ENCODE data around the gene ECE2. TPM values are rescaled to one million over a fixed set of nuclear protein-coding genes. Genes with fewer than 3 reads are reported as not detected.

Gene ECE2
- total and polyA plus RNA-seq, 2 experiments from 2014 or later = not detected

- 96% methylated on average over 3 of the region's 3 CpGs for WGBS (ENCODE audit: low lambda C conversion rate, missing lambda C conversion rate)
- no peak for DNase-seq (ENCODE audit: low spot score)
- Histone ChIP-seq H3K4me1 (ENCODE audit: insufficient read depth) (peaks cover 5% of the 10 kb centered on the region), H4K20me1 (ENCODE audit: insufficient read depth, poor library complexity, severe bottlenecking) (no peaks in the 10 kb centered on the region), H3K9me3 (ENCODE audit: low read depth) (no peaks in the 10 kb centered on the region), H3K4me2 (no peak overlapping the region), H3K27ac (no peak overlapping the region), H2AFZ (no peak overlapping the region), H3K79me2 (peaks cover 4% of the 10 kb centered on the region), H3K27me3 (peaks cover 22% of the 10 kb centered on the region), H3K36me3 (replicated peaks; ENCODE audit: insufficient read depth, low read depth) (no peaks in the 10 kb centered on the region), H3K9me2 (replicated peaks; ENCODE audit: insufficient read depth) (no peaks in the 10 kb centered on the region), H3K4me3 (no peak overlapping the region)
- no peak for TF ChIP-seq EZH2 (IDR thresholded peaks at IDR 0.05; ENCODE audit: borderline replicate concordance)
- no peak for TF ChIP-seq CTCF (IDR thresholded peaks at IDR 0.05; ENCODE audit: poor library complexity)
- TF ChIP-seq EZH2phosphoT487 (IDR thresholded peaks at IDR 0.05; ENCODE audit: low read depth, severe bottlenecking, unreplicated experiment) = no peak
These were observed 20.4 kb upstream of the ECE2 start for GRCh38 chr3:184255291-184256039.

DNA sequence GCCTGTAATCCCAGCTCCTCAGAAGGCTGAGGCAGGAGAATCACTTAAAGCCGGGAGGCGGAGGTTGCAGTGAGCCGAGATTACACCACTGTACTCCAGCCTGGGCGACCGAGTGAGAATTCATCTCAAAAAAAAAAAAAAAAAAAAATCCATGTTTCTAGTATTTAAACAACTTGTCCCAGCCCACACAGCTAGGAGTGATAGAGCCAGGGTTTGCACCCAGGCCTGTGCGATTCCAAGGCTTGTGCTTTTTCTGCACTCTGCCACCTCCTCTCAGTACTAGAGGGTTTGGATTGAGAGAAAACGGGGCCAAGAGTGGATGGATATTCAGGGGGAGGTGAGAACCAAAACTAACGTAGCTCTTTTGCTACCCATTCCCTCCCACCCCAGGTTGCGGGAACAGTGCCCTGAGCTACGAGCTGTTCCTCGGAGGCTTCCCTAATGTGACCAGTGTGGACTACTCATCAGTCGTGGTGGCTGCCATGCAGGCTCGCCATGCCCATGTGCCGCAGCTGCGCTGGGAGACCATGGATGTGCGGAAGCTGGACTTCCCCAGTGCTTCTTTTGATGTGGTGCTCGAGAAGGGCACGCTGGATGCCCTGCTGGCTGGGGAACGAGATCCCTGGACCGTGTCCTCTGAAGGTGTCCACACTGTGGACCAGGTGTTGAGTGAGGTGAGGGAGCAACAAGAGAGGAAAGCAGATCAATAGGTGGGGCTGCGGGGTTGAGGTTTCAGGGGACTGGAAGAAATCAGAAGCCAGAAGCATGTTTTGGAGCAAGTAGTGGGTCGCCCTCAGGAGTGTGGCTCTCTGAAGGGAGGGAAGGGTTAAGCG is 18.5 kb upstream of the ECE2 start:
- Histone ChIP-seq H3K4me1 (ENCODE audit: insufficient read depth) (peaks cover 17% of the 10 kb centered on the region), H4K20me1 (ENCODE audit: insufficient read depth, poor library complexity, severe bottlenecking) (no peaks in the 10 kb centered on the region), H3K27ac (no peak overlapping the region), H3K27me3 (peaks cover 36% of the 10 kb centered on the region), H3K36me3 (replicated peaks; ENCODE audit: insufficient read depth, low read depth) (no peaks in the 10 kb centered on the region), H3K79me2 (no peaks in the 10 kb centered on the region), H2AFZ (no peak overlapping the region), H3K4me2 (no peak overlapping the region), H3K4me3 (no peak overlapping the region), H3K9me2 (replicated peaks; ENCODE audit: insufficient read depth) (no peaks in the 10 kb centered on the region), H3K9me3 (ENCODE audit: low read depth) (no peaks in the 10 kb centered on the region)
- no peak for TF ChIP-seq CTCF (IDR thresholded peaks at IDR 0.05; ENCODE audit: poor library complexity)
- TF ChIP-seq EZH2 (IDR thresholded peaks at IDR 0.05; ENCODE audit: borderline replicate concordance) = no peak
- TF ChIP-seq EZH2phosphoT487 (IDR thresholded peaks at IDR 0.05; ENCODE audit: low read depth, severe bottlenecking, unreplicated experiment) = no peak
- 93% methylated on average over 23 of the region's 23 CpGs for WGBS (ENCODE audit: low lambda C conversion rate, missing lambda C conversion rate)
- no peak for DNase-seq (ENCODE audit: low spot score)

GRCh38 chr3:184258926-184259325 is 16.9 kb upstream of the ECE2 start:
- DNase-seq (ENCODE audit: low spot score) = no peak
- Histone ChIP-seq H3K9me3 (ENCODE audit: low read depth) (no peaks in the 10 kb centered on the region), H3K79me2 (no peaks in the 10 kb centered on the region), H3K27ac (no peak overlapping the region), H3K4me3 (no peak overlapping the region), H2AFZ (no peak overlapping the region), H4K20me1 (ENCODE audit: insufficient read depth, poor library complexity, severe bottlenecking) (no peaks in the 10 kb centered on the region), H3K4me1 (ENCODE audit: insufficient read depth) (peaks cover 19% of the 10 kb centered on the region), H3K27me3 (peaks cover 48% of the 10 kb centered on the region), H3K9me2 (replicated peaks; ENCODE audit: insufficient read depth) (no peaks in the 10 kb centered on the region), H3K36me3 (replicated peaks; ENCODE audit: insufficient read depth, low read depth) (no peaks in the 10 kb centered on the region), H3K4me2 (no peak overlapping the region)
- WGBS (ENCODE audit: low lambda C conversion rate, missing lambda C conversion rate) = 83% methylated on average over 5 of the region's 5 CpGs
- TF ChIP-seq EZH2phosphoT487 (IDR thresholded peaks at IDR 0.05; ENCODE audit: low read depth, severe bottlenecking, unreplicated experiment) = no peak
- TF ChIP-seq CTCF (IDR thresholded peaks at IDR 0.05; ENCODE audit: poor library complexity) = no peak
- TF ChIP-seq EZH2 (IDR thresholded peaks at IDR 0.05; ENCODE audit: borderline replicate concordance) = no peak

Measured in hepatocyte (in vitro differentiated cells).